Measurements from ENCODE around the gene PPP2R5E. TPM values are rescaled to one million over a fixed set of nuclear protein-coding genes. Genes with fewer than 3 reads are reported as not detected.

The PPP2R5E gene
- total RNA-seq, 1 donor from 2014 or later: 50.8 TPM

DNA sequence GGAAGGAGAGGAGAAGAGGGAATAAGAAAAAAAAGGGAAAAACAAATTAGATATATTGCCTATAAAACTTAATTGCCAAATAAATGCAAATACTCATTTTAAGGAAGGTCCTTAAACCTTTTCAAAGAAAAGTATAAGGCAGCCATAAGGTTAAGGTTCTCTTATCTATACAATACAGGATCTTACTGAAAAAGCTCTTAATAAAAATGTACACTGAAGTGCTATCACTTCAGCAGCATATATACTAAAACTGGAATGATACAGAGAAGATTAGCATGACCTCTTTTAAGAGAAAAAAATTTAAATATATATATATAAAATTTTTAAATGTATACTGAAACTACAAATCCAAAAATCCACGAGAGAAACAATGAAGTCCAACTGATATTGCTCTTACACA, 65.6 kb downstream of the PPP2R5E start:
- peaks cover 10% of the 10 kb centered on the region for H3K4me1 Mint-ChIP-seq (ENCODE audit: unreplicated experiment)
- H3K27ac Mint-ChIP-seq: no peak overlapping the region
- H3K9me3 Mint-ChIP-seq: no peaks in the 10 kb centered on the region
- no peak for DNase-seq (ENCODE audit: extremely low spot score, unreplicated experiment)
- no peak overlapping the region for H3K4me3 Mint-ChIP-seq
- H3K27me3 Mint-ChIP-seq: no peaks in the 10 kb centered on the region
- TF ChIP-seq, protein P1, sequence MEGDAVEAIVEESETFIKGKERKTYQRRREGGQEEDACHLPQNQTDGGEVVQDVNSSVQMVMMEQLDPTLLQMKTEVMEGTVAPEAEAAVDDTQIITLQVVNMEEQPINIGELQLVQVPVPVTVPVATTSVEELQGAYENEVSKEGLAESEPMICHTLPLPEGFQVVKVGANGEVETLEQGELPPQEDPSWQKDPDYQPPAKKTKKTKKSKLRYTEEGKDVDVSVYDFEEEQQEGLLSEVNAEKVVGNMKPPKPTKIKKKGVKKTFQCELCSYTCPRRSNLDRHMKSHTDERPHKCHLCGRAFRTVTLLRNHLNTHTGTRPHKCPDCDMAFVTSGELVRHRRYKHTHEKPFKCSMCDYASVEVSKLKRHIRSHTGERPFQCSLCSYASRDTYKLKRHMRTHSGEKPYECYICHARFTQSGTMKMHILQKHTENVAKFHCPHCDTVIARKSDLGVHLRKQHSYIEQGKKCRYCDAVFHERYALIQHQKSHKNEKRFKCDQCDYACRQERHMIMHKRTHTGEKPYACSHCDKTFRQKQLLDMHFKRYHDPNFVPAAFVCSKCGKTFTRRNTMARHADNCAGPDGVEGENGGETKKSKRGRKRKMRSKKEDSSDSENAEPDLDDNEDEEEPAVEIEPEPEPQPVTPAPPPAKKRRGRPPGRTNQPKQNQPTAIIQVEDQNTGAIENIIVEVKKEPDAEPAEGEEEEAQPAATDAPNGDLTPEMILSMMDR (conservative IDR thresholded peaks at IDR 0.05): no peak
- H3K36me3 Mint-ChIP-seq: peaks cover 4% of the 10 kb centered on the region

- H3K27me3 Mint-ChIP-seq: no peaks in the 10 kb centered on the region
- TF ChIP-seq, protein P1 (conservative IDR thresholded peaks at IDR 0.05): no peak
- H3K9me3 Mint-ChIP-seq: peaks cover 4% of the 10 kb centered on the region
- no peak overlapping the region for H3K4me3 Mint-ChIP-seq
- DNase-seq (ENCODE audit: extremely low spot score, unreplicated experiment): no peak
- peaks cover 18% of the 10 kb centered on the region for H3K4me1 Mint-ChIP-seq (ENCODE audit: unreplicated experiment)
- H3K27ac Mint-ChIP-seq: no peak overlapping the region
- peaks cover 5% of the 10 kb centered on the region for H3K36me3 Mint-ChIP-seq
These were observed 67.4 kb downstream of the PPP2R5E start for GRCh38 chr14:63475761-63476160.

DNA sequence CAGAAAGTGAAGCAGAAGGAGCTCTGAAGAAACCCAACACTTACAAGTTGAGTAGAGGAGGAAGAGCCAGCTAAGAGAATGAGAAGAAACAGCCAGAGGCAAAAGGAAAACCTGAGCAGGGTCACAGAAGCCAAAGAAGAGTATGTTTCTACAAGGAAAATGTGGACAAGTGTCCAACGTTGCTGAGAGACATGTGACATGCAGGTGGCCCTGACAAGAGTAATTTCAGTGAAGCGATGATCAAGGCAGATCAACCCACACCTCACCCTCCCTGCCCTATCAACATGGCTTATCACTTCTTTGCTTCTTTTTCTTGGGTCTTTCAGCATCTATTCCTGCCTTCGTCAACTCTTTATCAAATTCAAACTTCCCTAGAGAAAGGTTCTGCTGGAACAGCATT, 68.3 kb downstream of the PPP2R5E start:
- TF ChIP-seq, protein P1 (conservative IDR thresholded peaks at IDR 0.05): no peak
- Mint-ChIP-seq H3K36me3 (peaks cover 3% of the 10 kb centered on the region), H3K4me1 (ENCODE audit: unreplicated experiment) (peaks cover 17% of the 10 kb centered on the region), H3K4me3 (no peak overlapping the region), H3K27ac (no peak overlapping the region), H3K9me3 (peaks cover 4% of the 10 kb centered on the region), H3K27me3 (no peaks in the 10 kb centered on the region)
- no peak for DNase-seq (ENCODE audit: extremely low spot score, unreplicated experiment)

DNA sequence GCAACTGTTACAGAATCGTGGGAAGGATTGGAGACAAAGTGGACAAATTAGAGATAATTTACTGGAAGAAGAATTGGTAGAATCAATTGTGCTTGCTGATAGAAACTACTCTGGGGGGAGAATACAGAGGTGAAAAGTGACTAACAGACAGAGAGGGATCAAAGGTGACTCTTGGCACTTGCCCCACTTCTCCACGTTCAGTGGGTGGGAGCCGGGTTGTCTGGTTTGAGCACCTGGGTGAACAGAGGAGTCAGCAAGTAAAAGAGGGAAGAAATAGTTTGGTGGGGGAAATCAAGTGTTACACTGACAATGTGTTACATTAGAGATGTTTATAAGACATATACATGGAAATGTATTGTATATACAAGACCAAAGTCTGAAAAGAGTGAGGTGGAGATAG, 69.1 kb downstream of the PPP2R5E start:
- H3K9me3 Mint-ChIP-seq: peaks cover 4% of the 10 kb centered on the region

DNA sequence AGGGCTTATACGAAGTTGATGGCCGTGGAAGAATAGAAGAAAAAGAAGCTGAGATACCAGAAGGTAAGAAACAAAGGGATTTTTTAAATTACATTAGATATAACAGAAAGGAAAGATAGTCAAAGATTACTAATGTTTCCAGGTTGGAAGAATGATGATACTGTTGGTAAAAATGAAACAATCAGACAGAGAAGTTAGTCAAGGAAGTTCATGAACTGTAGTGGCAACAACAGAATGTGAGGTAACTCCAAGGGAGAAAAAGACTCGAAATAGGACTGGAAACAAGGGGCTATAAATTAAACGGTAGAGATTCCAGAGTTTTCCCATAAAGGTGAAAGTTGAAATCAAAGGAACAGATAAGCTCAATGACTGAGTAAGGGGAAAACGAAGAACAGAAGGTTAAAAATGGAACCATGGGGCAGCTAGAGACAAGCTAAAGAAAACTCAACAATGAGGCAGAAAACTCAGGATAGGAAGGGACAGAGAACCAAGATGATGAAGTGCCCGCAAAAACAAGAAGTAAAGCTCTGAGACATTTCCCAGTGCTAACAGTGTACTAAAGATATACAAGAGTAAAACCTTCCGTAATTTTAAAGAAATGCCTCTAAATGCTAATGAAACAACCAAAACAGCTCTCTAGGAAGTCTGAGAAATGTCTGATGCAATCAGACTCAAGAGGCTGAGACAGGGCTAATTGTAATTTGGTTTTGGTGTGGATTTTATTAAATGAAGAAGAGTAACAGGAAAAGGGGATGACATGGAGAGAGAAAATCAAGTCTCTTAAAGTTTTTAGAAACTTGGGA, 70.0 kb downstream of the PPP2R5E start:
- Mint-ChIP-seq H3K9me3 (peaks cover 4% of the 10 kb centered on the region), H3K36me3 (peaks cover 3% of the 10 kb centered on the region), H3K4me3 (no peak overlapping the region), H3K27ac (no peak overlapping the region), H3K4me1 (ENCODE audit: unreplicated experiment) (peaks cover 19% of the 10 kb centered on the region), H3K27me3 (no peaks in the 10 kb centered on the region)
- no peak for DNase-seq (ENCODE audit: extremely low spot score, unreplicated experiment)
- TF ChIP-seq, protein P1 (conservative IDR thresholded peaks at IDR 0.05): no peak

More for the DNA sequence above, 69.1 kb downstream of the PPP2R5E start:
- Mint-ChIP-seq H3K4me1 (ENCODE audit: unreplicated experiment) (peaks cover 17% of the 10 kb centered on the region), H3K27me3 (no peaks in the 10 kb centered on the region), H3K27ac (no peak overlapping the region), H3K4me3 (no peak overlapping the region), H3K36me3 (peaks cover 3% of the 10 kb centered on the region)
- no peak for DNase-seq (ENCODE audit: extremely low spot score, unreplicated experiment)
- TF ChIP-seq, protein P1 (conservative IDR thresholded peaks at IDR 0.05): no peak

All from type B pancreatic cell (in vitro differentiated cells).